GM11168 (cell line): ENCODE measurements around the gene RAB3IL1.

Source experiments
- in situ Hi-C: fragments of 300-500 bp; cut with MboI; formaldehyde crosslinking; loops from one replicate; pipeline ENCODE4 v1.12.0; 2022; ENCODE audit warnings: low sequenced_read_pairs; ENCODE audit not compliant: unreplicated experiment

RAB3IL1 gene

DNA sequence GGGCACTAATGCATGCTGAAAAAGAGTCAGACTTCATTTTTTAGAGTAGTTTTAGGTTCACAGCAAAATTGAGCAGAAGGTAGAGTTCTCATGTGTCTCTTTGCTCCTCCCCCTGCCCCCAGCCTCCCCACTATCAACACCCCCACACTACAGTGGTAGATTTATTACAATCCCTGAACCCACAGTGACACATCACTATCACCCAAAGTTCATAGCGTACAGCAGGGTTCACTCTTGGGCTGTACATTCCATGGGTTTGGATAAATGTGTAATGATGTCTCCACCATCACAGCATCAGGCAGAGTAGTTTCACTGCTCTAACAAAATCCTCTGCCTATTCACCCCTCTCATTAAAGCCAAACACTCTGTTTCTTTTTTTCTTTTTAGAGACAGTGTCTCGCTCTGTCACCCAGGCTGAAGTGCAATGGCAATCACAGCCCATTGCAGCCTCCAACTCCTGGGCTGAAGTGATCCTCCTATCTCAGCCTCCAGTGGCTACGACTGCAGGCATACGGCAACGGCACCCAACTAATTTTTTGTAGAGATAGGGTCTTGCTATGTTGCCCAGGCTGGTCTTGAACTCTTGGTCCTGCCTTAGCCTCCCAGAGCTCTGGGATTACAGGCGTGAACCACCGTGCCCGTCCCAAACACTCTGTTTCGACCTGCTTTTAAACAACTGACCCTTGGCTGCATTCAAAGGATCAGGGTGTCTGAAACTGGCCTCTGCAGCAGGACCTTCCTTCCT is 36.9 kb upstream of the RAB3IL1 start:
- in situ Hi-C loops = loop anchor here (10.0 kb wide), 1 partner anchor 121 kb away; no protein-coding TSS in a partner anchor

DNA sequence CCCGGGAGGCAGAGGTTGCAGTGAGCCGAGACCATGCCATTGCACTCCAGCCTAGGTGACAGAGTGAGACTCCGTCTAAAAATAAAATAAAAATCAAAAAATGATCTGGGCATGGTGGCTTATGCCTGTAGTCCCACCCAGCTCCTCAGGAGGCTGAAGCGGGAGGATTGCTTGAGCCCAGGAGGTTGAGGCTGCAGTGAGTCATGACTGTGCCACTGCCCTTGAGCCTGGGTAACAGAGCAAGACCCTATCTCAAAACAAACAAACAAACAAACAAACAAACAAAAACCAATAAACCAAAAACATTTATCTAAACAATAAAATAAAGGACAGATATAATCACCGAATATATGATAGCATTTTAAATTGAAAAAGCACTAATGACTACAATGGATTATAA is 36.3 kb upstream of the RAB3IL1 start:
- in situ Hi-C loops = loop anchor here (10.0 kb wide), 1 partner anchor 121 kb away; no protein-coding TSS in a partner anchor

GRCh38 chr11:61952882-61953281 is 35.5 kb upstream of the RAB3IL1 start:
- in situ Hi-C loops = loop anchor here (10.0 kb wide), 1 partner anchor 122 kb away; no protein-coding TSS in a partner anchor

DNA sequence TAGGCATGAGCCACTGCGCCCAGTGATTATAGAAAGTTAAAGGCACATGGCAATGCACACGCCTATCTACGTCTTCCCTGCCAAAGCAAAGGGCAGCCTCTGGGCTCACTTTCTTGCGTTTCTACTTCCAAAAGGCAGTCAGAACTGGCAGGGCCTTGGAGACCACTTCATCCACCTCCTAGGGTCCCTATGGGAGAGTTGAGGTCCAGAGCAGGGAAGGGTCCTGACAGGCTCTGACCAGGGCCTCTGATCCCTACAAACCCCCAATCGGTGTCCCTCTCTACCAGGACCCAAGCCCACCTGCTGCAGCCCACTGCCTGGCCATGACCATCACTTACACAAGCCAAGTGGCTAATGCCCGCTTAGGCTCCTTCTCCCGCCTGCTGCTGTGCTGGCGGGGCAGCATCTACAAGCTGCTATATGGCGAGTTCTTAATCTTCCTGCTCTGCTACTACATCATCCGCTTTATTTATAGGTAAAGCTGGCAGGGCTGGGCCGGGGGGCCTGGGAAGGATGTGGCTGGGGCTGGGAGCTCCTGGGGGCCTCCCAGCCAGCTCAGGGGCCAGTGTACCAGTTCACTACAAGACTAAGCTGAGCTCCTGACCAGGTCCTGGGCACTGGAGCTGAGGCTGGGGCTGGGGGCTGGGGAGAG is 34.2 kb upstream of the RAB3IL1 start:
- in situ Hi-C loops = loop anchor here (10.0 kb wide), 1 partner anchor 123 kb away; no protein-coding TSS in a partner anchor

GRCh38 chr11:61950035-61950547 is 32.7 kb upstream of the RAB3IL1 start, which contains the start of gene BEST1:
Gene BEST1 (plus strand): TSS chr11:61950351. CDS start chr11:61951807, 1,456 bp downstream.
- in situ Hi-C loops = loop anchor here (10.0 kb wide), 1 partner anchor 125 kb away; no protein-coding TSS in a partner anchor

DNA sequence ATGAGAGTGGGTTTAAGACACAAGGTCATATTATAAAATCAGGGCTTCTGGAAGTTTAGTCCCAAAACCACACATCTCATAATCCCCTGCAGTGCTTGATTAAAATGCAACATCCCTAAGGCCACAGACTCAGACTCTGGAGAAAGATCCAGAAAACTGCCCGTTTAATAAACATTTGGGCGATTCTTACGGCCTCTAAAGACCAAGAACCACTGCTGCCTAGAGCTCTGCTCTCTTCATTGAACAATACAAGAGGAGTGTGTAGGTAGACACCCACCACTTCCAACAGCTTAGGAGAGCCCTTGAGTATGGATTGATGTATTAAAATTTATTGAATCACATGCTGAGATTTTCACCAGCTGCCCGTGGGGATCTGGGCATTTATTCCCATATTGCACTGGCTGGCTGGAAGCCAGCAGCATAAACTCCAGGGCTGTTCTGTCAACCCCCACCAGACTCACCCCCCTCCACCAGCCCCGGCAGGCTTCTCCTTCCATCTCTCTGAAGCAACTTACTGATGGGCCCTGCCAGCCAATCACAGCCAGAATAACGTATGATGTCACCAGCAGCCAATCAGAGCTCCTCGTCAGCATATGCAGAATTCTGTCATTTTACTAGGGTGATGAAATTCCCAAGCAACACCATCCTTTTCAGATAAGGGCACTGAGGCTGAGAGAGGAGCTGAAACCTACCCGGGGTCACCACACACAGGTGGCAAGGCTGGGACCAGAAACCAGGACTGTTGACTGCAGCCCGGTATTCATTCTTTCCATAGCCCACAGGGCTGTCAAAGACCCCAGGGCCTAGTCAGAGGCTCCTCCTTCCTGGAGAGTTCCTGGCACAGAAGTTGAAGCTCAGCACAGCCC is 32.0 kb upstream of the RAB3IL1 start:
- in situ Hi-C loops = loop anchor here (10.0 kb wide), 1 partner anchor 125 kb away; no protein-coding TSS in a partner anchor

GRCh38 chr11:61948505-61948904 is 31.1 kb upstream of the RAB3IL1 start:
- in situ Hi-C loops = no loop called here

DNA sequence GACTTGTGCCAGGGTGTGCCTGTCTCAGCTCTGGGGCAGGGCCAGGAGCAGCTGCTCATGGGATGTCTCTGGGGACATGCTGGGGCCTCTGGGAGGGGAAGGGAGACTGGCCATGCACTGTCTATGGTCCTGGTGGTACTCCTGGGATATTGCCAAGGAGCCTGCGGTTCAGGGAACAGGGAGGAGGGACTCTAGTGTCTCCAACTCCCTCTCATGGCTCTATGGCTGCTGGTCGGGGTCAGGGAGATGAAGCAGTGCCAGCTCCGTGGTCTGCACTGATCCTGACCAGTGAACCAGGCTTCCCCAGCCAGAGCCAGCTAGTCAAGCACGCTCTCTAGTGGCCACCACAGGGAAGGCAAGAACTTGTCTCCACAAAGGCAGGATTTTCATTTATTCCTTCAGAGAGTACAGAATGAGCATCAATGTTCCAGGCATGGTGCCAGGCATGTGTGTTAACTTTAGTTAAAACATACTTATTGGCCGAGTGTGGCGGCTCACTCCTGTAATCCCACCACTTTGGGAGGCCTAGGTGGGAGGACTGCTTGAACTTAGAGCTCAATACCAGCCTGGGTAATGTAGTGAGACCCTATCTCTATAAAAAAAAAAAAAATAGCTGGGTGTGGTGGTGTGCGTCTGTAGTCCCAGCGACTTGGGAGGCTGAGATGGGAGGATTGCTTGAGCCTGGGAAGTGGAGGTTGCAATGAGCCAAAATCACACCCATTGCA is 30.3 kb upstream of the RAB3IL1 start:
- in situ Hi-C loops = no loop called here

- in situ Hi-C loops = no loop called here
Observed at GRCh38 chr11:61946894-61947293, 29.5 kb upstream of the RAB3IL1 start.

GRCh38 chr11:61945191-61945590 is 27.8 kb upstream of the RAB3IL1 start:
- in situ Hi-C loops = no loop called here

DNA sequence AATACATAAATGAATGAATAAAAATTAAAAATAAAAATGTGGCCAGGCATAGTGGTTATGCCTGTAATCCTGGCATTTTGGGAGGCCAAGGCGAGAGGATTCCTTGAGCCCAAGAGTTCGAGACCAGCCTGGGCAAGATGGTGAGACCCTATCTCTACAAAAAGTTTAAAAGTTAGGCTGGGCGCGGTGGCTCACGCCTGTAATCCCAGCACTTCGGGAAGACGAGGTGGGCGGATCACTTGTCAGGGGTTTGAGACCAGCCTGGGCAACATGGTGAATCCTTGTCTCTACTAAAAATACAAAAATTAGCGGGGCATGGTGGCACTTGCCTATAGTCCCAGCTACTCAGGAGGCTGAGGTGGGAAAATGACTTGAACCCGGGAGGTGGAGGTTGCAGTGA is 23.1 kb upstream of the RAB3IL1 start:
- in situ Hi-C loops = no loop called here

- in situ Hi-C loops = no loop called here
Observed at GRCh38 chr11:61935861-61936260, 18.5 kb upstream of the RAB3IL1 start.

DNA sequence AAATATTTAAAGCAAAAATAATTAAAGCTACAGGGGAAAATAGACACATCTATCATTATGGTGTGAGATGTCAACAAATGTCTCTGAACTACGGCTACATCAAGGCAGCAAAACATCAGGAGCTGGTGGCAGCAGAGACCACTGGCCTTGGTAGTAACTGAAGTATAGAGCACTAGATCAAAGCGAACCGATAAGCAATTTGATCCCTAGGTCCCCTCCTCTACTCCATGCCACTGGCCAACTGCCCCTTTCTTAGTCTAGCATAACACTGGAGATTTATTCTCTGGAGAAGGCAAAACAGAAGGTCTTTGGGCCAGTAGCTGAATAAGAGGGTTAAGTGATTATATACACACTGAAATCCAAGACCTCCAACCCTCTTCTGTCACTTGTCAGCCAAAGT is 13.6 kb upstream of the RAB3IL1 start:
- in situ Hi-C loops = no loop called here

GRCh38 chr11:61928606-61929005 is 11.2 kb upstream of the RAB3IL1 start:
- in situ Hi-C loops = no loop called here

GRCh38 chr11:61927501-61927900 is 10.1 kb upstream of the RAB3IL1 start:
- in situ Hi-C loops = no loop called here

- in situ Hi-C loops = no loop called here
Observed at GRCh38 chr11:61926235-61926634, 8.9 kb upstream of the RAB3IL1 start.

DNA sequence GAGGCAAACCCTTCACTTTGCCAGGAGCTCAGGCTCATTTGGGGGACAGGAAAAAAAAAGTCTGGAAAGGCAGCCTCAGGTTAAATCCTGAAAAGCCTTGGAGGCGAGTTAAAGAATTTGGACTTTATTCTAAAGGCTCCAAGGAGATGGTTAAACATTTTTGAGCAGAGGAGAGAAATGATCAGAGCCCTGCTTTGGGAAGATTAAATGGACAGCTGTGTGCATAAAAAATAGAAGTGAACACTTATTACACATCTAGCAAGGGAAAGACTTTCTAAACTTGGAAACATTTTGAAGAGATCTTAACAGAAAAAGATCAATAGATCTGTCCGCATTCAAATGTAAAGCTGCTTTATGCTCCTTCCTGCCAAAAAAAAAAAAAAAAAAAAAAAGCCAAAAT is 8.4 kb upstream of the RAB3IL1 start:
- in situ Hi-C loops = no loop called here

DNA sequence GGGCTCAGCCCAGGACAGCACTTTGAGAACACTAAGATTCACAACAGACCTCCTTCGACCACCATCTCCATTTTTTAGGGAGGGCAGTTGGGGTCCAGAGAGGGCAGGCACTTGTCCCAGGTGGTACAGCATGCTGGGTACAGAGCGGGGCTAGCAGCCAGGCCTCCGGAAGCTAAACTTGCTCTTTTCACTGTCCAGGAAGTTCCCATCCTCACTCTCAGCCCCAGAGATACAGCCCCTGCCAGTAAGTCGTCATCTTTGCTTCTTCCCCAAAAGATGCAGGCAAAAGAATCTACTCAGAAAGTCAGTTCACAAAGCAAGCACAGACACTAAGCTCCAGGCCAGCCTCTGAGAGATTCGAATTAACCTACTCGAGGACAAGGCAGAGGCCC is 6.7 kb upstream of the RAB3IL1 start:
- in situ Hi-C loops = no loop called here

- in situ Hi-C loops = no loop called here
Observed at GRCh38 chr11:61923166-61924063, 6.0 kb upstream of the RAB3IL1 start.
